GM19468 (cell line): ENCODE measurements around the gene SLC35F6.
"Not testable (repeated sequence)": the region's sequence is repeated elsewhere in the genome, so short reads cannot be mapped to it uniquely, and the experiment has no call there.

Experiments used
- ATAC-seq: cut with Tn5 transposase; IDR thresholded peaks from one replicate; pipeline ENCODE4 v1.9.1; 2021; ENCODE audit warnings: mild to moderate bottlenecking, moderate library complexity, moderate number of reproducible peaks; ENCODE audit not compliant: unreplicated experiment; ENCODE audit errors: extremely low read depth

SLC35F6 gene

DNA sequence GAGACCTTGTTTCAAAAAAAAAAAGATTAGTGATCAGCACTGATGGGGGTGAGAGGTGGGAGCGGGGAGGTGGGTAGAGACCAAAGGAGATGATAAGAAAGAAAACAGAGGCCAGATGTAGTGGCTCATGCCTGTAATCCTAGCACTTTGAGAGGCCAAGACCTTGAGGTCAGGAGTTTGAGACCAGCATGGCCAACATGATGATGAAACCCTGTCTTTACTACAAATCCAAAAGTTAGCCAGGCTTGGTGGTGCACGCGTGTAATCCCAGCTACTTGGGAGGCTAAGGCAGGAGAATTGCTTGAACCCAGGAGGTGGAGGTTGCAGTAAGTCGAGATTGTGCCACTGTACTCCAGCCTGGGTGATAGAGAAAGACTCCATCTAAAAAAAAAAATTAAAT lies 9.5 kb upstream of the SLC35F6 start:
- ATAC-seq, result no peak

DNA sequence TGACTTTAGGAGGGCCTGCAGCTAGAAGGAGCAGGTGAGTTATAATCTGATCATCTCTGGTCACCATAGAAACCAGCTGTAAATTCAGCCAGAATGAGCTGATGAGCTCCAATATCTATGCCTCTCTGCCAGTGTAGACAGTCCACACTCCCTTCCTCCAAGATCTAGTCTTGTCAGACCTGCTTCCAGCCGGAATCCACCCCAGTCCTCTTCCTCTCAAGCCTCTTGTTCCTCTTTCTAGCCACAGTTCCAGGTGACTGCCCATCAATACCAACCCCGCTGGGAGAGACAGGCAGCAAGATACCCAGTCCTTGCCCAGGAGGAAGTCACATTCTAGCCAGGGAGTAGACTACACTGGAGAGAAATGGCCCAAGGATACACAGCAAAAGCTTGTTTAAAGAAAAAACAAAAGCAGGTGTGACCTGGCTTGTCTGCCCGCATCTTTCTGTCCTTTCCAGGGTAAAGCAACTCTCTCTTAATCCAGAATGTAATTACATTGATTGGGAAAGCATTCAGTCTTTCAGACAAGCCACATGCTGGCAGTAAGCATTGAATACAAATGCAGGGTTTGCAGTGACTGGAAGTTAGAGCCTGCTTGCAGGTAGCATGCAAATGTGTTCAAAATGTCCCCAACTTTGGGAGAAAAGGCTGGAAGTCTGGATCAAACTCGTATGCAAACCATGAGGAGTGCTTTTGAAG lies 9.0 kb upstream of the SLC35F6 start:
- ATAC-seq, result no peak

DNA sequence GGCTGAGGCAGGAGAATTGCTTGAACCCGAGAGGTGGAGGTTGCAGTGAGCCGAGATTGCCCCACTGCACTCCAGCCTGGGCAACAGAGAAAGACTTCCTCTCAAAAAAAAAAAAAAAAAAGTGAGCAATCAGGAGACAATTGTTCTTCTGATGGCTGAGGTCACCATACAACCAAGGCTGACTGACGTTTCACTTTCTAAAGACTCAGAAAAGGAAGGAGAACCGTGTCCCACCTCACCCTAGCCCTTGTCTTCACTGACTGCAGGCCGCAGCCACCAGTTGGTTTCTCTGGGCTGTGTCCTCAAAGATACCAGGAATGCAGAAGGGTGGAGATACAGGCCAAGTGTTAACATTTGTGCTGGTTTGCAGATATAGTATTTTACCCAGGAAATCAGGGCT lies 7.7 kb upstream of the SLC35F6 start:
- no peak for ATAC-seq

DNA sequence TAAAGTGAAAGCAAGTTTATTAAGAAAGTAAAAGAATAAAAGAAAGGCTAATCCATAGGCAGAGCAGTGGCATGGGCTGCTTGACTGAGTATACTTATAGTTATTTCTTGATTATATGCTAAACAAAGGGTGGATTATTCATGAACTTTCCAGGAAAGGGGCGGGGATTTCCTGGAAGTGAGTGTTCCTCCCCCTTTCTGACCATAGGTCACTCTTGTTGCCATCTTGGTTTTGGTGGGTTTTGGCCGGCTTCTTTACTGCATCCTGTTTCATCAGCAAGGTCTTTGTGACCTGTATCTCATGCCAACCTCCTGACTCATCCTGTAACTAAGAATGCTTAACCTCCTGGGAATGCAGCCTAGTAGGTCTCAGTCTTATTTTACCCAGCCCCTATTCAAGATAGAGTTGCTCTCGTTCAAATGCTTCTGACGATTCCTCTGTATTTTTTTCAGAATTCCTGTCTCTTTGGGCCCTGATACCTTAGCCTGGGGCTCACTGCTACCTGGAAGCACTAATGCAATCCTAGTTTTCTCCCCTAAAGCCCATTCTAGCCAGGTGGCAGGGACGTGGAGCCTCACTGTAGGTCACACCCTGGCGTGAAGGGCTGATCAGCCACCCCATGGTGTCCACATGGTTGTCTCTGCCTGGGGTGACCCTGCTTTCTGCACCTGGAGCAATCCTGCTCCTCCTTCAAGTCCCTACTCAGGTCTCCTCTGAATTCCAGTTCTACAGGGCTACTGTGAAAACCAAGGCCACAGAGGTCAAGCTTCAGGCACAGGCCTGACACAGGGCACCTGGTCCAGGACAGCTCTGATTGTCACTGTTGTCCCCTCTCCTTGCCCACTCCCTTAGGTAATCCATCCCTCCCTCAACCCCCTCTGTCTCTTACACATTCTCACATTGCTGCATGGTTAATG lies 6.0 kb upstream of the SLC35F6 start:
- ATAC-seq, result no peak

DNA sequence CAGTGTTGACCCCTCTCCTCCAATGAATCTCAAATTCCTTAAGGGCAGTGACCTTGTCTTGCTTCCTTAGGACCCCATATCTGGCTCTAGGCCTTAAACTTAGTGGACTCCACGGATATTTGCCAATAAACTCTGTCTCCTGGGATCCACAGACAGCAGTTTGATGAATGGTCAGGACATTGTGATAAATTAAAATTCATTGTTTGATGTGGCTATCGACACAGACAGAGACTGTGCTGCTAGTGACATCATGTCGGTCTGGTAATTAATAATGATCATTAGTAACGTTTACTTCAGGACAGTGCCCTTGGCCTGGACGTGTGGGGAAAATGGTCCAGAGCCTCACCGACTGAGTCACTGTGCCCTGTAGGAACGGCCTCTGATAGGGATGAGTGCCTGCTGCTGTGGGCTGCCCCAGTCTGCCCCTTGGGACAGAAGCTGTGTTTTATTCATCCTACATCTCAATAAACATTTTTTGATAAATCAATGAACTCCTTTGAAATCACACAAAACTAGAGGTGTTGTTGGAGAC lies 5.2 kb upstream of the SLC35F6 start:
- ATAC-seq, result no peak

DNA sequence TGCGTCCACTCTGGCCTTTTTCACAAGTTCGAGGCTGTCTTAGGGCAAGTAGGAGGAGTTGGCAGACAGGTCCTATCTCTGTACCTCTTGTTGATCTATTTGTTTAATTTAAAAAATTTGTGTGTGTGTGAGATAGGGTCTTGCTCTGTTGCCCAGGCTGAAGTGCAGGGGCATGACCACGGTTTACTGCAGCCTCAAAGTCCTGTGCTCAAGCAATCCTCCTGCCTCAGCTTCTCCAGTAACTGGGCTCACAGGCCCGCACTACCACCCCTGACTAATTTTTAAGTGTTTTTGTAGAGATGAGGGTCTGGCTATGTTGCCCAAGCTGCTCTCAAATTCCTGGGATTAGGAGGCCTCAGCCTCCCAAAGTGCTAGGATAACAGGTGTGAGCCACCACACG lies 4.2 kb upstream of the SLC35F6 start:
- no peak for ATAC-seq

DNA sequence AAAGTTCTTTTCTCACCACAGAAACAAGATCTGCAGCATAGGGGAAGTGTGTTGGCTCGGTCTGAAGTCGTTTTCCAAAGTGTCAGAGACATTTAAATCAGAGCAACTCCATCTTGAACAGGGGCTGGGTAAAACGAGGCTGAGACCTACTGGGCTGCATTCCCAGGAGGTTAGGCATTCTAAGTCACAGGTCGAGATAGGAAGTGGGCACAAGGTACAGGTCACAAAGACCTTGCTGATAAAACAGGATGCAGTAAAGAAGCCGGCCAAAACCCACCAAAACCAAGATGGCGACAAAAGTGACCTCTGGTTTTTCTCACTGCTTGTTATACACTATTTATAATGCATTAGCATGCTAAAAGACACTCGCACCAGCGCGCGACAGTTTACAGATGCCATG lies 3.1 kb upstream of the SLC35F6 start:
- ATAC-seq, result not testable (repeated sequence)

DNA sequence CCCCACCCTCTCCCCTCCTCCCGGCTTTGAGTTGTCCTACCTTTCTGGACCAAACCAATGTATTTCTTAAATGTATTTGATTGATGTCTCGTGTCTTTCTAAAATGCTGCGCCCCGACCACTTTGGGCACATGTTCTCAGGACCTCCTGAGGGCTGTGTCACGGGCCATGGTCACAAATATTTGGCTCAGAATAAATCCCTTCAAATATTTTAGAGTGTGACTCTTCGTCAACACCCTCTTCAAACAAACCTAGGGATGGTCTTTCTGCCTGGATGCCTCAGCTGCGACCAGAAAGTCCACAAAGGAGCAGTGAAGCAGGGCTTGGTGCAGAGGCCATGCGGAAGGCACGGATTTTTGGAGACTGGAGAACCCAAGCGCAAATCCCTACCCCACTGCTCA lies 1.1 kb upstream of the SLC35F6 start:
- ATAC-seq, result no peak

DNA sequence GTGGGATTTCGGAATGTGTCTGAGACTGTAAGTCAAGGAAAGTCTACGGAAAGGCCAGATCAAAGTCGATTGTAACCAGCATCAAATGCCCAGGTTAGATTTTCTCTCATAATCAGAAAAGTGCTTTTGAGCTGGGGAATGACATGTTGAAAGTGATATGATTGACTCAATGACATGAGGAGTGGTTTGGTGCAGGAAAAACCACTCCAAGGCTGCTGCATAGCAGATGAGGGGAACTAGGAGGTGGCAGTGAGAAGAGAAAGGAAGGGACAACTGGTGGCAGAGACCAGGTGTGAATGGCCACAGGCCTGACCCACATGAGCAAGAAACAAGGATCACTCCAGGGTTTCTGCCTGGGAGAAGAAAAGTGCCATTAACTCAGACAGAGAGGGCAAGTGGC lies 822 bp downstream of the SLC35F6 start:
- no peak for ATAC-seq

DNA sequence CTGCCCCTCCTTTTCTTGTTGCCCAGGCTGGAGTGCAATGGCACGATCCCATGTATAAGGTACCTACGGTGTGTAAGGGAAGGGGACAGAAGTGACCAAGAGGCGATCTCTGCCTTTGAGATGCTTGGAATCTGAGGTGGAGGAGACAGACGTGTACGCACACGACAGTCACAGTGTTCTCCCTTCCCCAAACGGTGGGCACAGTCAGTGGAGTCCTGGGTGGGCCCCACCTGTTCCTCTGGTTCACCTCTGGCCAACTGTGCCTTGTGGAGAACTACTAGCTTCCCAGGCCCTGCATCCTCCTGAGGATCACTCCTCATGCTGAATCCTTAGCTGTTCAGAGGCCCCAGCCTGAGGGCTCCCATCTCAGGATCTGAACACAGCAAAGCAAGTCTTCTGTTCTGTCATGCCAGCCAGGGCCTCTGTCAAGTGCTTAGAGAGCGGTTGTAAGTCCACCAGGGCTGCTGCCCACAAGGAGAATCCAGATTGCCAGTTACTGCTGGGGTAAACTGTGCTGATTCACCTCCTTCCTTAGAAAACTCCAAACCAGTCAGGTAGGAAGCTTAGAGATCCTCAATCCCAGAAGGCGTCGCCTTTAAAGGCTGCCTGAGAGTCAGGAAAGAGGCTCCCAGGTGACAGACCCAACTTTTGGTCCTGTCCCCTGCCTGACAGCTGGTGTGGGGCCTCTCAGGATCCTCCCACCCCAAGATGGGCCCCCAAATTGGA lies 1.6 kb downstream of the SLC35F6 start:
- ATAC-seq, result no peak

DNA sequence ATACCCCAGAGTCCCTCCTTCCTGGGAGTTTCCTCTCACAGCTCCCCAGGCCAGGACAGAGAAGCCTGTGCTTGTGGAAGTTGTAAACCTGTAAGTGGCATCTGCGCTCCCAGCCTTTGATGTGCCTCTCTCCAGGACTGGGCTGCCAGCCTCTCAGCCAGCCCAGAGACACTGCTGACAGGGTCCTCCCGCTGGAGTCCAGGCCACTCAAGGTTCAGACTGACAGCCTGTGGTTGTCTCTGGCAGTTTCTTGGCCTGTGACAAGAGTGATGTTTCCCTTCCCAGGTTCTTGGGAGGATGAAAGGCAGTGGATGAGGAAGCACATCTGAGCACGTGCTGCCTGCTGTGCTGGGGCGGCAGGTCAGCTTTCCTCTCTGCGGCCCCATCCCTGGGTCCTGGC lies 3.0 kb downstream of the SLC35F6 start:
- no peak for ATAC-seq

DNA sequence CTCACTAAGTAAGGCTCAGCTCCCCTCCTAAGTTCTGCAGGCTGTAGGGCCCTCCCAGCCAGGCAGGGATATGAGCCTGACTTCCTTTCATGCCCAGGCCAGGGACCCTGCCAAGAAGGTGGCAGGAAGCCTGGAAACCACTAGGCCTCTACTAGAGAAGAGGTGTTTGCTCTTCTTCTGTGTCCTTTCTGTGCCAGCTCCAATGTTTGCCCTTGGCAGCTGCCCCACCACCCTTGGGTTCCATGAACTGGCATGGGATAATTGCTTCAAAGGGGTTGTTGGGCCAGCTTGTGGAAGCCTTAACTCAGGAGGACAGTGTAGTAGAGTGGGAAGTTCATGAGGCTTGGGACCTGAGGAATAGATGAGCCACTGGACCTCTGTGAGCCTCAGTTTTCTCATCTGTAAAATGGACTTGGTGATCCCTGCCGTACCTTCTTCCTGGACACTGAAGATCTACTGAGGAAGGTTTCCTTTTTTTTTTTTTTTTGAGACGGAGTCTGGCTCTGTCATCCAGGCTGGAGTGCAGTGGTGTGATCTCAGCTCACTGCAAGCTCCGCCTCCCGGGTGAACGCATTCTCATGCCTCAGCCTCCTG lies 3.9 kb downstream of the SLC35F6 start:
- no peak for ATAC-seq

DNA sequence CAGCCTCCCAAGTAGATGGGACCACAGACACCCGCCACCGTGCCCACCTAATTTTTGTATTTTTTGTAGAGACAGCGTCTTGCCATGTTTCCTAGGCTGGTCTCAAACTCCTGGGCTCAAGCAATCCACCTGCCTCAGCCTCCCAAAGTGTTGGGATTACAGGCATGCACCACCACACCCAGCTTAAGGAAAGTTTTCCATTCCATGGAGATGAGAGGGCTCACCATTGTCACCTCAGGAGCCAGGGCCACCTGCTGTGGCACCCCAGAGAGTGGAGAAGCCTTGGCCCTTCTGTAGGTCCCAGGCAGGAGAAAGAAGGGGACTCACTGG lies 4.6 kb downstream of the SLC35F6 start:
- ATAC-seq, result no peak

DNA sequence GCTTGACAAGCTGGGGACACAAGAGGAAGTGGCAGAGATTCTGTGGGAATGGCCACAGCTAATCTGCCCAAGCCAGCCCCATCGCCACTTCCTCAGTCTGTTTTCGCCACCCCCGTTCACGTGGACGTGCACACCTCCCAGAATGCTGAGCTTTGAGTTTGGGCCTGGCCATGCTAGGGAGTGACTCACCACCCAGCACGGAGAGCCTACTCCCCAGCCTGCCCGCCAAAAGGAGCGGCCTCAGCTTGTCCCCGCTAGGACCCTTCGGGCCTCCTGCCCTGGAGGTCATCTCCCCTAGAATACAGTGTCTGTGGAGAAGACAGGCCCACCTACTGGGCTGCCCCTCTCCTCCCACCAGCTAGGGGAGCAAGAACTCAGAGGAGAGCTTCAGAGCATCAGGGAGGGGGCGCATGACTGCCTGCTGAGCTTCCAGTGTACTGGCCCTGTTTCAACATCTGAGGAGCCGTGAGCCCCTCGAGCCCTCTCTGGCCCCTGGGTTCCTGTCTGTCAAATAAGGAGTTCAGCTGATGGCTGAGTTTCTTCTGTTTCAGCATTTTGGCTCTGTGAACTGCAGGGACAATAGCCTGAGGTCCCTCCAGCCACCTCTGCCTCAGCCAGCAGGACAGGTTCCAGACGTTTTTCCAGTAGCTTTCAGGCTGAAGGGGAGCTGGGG lies 5.1 kb downstream of the SLC35F6 start:
- ATAC-seq, result no peak

DNA sequence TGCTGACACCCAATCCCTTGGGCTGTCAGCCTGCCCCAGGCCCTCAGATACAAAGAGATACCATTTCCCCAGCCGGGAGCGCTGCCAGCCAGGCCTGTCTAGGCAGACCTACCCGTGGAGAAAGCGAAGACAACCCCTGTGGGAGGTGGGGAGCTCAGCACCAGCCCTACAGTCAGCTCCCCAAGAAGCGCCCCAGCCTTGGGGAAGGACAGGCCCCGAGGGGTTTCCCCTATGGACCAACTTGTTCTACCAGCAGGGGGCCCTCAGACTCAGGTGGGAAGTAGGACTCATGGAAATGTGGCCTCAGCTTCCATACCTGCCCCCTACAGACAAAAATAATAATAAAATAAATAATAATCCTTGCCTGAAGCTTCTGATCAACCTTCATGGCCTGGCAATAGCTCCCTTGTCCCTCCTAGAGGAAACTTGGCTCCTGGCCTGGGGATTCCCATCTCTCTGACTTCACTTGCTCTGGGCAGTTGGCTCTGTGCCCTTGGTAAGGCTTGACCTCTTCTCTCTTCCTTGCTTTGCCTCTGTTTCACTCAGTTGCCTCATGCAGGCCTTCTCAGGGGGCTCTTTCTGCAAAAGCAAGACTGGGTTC lies 7.0 kb downstream of the SLC35F6 start:
- ATAC-seq, result no peak

DNA sequence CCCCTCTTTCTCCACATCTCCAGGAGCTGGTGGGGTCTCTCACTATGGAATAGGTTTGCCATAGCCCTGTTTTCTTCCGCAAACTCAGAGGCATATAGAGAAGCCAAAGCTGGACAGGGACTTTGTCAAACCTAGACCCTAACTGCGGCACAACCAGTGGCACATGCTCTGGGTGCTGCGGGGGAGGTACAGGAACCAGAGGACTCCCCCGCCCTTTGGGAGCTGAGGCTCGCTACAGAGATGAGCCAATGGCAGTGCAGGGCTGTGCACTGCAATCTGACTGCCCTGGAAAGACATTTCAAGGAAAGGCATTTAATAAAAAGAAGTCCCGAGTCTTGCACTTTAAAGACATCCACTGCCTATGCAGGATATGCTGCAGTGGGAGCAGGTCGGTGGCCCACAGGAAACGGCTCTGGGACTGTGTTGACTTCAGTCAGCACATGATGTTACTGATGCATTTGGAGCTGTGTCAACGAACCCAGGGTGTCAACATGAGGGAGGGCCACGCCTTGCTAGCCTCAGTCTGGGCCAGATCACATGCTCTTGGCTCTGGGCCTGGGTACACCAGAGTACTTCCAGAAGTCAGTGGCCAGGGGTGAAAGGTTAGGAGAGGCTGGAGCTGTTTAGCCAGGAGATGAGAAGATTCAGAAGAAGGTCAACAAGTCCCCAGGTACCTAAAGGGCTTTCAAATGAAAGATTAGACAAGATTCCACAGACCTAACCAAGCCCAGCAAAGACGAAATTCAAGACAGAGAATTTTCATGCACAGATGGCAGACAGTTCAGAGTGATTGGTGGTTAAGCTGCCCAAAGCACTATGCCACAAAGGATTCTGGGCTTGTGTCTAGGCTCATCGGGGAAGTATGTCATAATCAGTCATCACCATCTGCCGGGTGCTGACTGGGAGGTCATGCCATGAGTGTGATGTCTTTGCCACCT lies 8.2 kb downstream of the SLC35F6 start:
- no peak for ATAC-seq

DNA sequence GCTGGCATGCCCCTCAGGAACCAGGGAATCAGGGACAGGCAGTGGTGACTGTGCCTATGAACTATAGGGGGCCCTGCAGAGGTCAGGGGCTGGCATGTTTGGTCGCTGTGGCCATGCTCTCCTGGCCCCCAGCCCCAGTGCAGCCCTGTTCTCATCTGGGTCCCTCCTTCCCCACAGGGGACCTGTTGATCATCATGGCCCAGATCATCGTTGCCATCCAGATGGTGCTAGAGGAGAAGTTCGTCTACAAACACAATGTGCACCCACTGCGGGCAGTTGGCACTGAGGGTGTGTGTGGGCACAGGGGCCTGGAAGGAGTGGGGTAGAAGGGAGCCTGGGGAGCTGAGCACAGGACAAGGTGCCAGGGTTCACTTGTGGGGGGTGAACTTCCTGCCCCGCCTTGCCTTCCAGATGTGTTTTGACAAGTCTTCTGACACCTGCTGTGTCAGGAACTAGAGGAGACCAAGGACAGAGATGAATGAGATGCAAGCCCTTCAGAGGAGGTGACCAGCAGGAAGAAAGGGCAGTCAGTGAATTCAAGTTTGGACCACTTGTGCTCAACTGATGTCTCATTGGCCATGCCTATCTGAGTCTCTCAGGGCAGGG lies 12.2 kb downstream of the SLC35F6 start:
- no peak for ATAC-seq

DNA sequence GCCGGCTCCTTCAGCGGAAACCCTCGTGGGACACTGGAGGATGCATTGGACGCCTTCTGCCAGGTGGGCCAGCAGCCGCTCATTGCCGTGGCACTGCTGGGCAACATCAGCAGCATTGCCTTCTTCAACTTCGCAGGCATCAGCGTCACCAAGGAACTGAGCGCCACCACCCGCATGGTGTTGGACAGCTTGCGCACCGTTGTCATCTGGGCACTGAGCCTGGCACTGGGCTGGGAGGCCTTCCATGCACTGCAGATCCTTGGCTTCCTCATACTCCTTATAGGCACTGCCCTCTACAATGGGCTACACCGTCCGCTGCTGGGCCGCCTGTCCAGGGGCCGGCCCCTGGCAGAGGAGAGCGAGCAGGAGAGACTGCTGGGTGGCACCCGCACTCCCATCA lies 14.0 kb downstream of the SLC35F6 start:
- no peak for ATAC-seq
